A673 (cell line): Measurements from ENCODE around the gene DEXI. TPM values are rescaled to one million over a fixed set of nuclear protein-coding genes. Genes with fewer than 3 reads are reported as not detected.

Source experiments
- BruUV-seq: library from RNA; stranded (reverse); fragments of 400-500 nt; replicated peaks from 2 replicates; lab custom pipeline; 2021; lab: Mats Ljungman, UMichigan
- CTCF ChIA-PET: fragments of 300-600 bp; sonication (Branson Sonifier 250); formaldehyde crosslinking; loops from one replicate; lab custom pipeline; 2022; ENCODE audit warnings: antibody characterized with exemption; lab: Charles Lee
- POLR2A ChIA-PET: fragments of 300-600 bp; sonication (Branson Sonifier 250); formaldehyde crosslinking; loops from one replicate; lab custom pipeline; 2022; ENCODE audit warnings: antibody characterized with exemption; ENCODE audit not compliant: low non-redundant PET; lab: Charles Lee
- DNase-seq: peaks from one replicate; pipeline ENCODE4 v3.0.0-alpha.2; 2015; ENCODE audit warnings: low spot score
- H3K27ac ChIP-seq: fragments of 200-600 bp; sonication (generic); 2 replicates; pipeline ENCODE4 v1.5.1; 2016; ENCODE audit warnings: mixed run types, low read depth, mild to moderate bottlenecking, mixed read lengths, antibody characterized with exemption, low read length; ENCODE audit not compliant: poor library complexity, severe bottlenecking
- H3K27me3 ChIP-seq: fragments of 200-600 bp; sonication (generic); replicated peaks from 2 replicates; pipeline ENCODE4 v1.6.1; 2017; ENCODE audit warnings: mixed run types, low read depth, mild to moderate bottlenecking, mixed read lengths, antibody characterized with exemption, low read length; ENCODE audit not compliant: insufficient read depth, poor library complexity
- H3K36me3 ChIP-seq: fragments of 200-600 bp; sonication (generic); 2 replicates; pipeline ENCODE4 v1.6.1; 2016; ENCODE audit warnings: mixed run types, mild to moderate bottlenecking, mixed read lengths, antibody characterized with exemption, low read length; ENCODE audit not compliant: insufficient read depth, poor library complexity, severe bottlenecking
- H3K4me1 ChIP-seq: fragments of 200-600 bp; sonication (generic); 2 replicates; pipeline ENCODE4 v1.6.1; 2017; ENCODE audit warnings: mixed run types, mild to moderate bottlenecking, mixed read lengths, antibody characterized with exemption, low read length; ENCODE audit not compliant: insufficient read depth, poor library complexity, severe bottlenecking
- H3K4me3 ChIP-seq: fragments of 200-600 bp; sonication (generic); 2 replicates; pipeline ENCODE4 v1.5.1; 2016; ENCODE audit warnings: low read depth, mixed run types, mild to moderate bottlenecking, mixed read lengths, low read length; ENCODE audit not compliant: poor library complexity, severe bottlenecking
- H3K9me3 ChIP-seq: fragments of 200-600 bp; sonication (generic); 2 replicates; pipeline ENCODE4 v1.6.1; 2016; ENCODE audit warnings: mixed run types, low read depth, mild to moderate bottlenecking, mixed read lengths, antibody characterized with exemption, low read length; ENCODE audit not compliant: poor library complexity, severe bottlenecking
- EZH2 ChIP-seq: fragments of 200-600 bp; sonication (generic); IDR thresholded peaks from 2 replicates; pipeline ENCODE4 v1.6.1; 2017; ENCODE audit warnings: borderline replicate concordance, low read depth, mild to moderate bottlenecking, mixed read lengths, antibody characterized with exemption, low read length; ENCODE audit not compliant: poor library complexity, severe bottlenecking
- intact Hi-C: fragments of 100-400 bp; cut with micrococcal nuclease; formaldehyde crosslinking; loops from one replicate; pipeline ENCODE4 v1.10.0; 2022; ENCODE audit not compliant: unreplicated experiment
- total RNA-seq: library from RNA; stranded (reverse); gene quantifications from 2 replicates; pipeline ENCODE4 v1.2.3, GENCODE V29; 2021
- TF ChIP-seq, protein P1 (sequence below): fragments of 300-800, 200-600 bp; sonication (generic); conservative IDR thresholded peaks from 2 replicates; pipeline ENCODE4 v1.5.1; 2017; ENCODE audit warnings: low read depth, mild to moderate bottlenecking, antibody characterized with exemption, low read length, moderate library complexity, mixed read lengths

DEXI gene
- total RNA-seq, 1 experiment from 2014 or later: 30.7 TPM

DNA sequence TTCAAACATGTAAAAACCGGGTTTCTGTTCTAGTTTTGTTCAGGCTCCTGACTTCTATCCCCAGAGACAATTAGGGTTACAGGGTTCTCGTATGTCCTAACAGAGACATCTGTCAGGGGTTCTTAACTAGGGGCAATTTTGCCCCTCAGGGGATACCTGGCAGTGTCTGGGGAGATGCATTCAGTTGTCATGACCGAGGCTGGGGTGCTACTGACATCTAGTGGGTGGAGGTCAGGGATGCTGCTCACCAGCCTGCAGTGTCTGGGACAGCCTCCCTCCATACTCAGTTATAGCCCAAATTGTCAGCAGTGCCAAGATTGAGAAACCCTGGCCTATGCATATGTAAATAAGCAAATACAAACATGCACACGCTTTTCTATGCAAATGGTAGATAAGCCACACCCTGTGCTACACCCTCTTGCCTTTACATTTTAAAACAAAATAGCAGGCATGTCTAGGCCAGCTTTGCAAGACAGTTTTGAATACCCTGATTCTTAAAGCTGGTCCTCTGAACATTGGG lies 39.5 kb upstream of the DEXI start:
- peak; percentile 50 for DNase-seq
- no TSS peak for BruUV-seq
- Histone ChIP-seq H3K27ac (no peak overlapping the region), H3K9me3 (no peaks in the 10 kb centered on the region), H3K4me3 (no peak overlapping the region), H3K36me3 (no peaks in the 10 kb centered on the region), H3K4me1 (no peaks in the 10 kb centered on the region), H3K27me3 (no peaks in the 10 kb centered on the region)
- no peak for TF ChIP-seq EZH2
- TF ChIP-seq, protein P1, sequence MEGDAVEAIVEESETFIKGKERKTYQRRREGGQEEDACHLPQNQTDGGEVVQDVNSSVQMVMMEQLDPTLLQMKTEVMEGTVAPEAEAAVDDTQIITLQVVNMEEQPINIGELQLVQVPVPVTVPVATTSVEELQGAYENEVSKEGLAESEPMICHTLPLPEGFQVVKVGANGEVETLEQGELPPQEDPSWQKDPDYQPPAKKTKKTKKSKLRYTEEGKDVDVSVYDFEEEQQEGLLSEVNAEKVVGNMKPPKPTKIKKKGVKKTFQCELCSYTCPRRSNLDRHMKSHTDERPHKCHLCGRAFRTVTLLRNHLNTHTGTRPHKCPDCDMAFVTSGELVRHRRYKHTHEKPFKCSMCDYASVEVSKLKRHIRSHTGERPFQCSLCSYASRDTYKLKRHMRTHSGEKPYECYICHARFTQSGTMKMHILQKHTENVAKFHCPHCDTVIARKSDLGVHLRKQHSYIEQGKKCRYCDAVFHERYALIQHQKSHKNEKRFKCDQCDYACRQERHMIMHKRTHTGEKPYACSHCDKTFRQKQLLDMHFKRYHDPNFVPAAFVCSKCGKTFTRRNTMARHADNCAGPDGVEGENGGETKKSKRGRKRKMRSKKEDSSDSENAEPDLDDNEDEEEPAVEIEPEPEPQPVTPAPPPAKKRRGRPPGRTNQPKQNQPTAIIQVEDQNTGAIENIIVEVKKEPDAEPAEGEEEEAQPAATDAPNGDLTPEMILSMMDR: peak; percentile 53
- intact Hi-C loops: no loop called here
- CTCF ChIA-PET: no interaction called here
- POLR2A ChIA-PET: no interaction called here

DNA sequence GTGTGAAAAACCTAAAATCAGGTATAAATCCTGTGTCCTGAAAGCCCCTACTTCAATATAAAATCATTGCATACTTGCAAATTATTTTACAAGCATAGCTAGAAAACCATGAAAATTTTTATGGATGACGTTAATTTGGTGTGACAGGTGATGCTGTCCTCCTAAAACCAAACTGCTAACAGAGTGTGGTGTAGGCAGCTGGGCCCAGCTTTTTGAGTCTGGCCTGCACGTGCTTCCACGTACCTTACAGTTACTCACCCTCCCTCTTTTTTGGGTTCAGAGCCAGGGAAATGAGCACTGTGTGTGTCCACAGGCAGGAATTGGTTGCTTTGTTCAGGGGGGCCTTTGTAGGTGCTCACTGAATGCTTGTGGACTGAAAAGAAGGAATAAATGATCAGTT lies 38.5 kb upstream of the DEXI start:
- DNase-seq: no peak
- intact Hi-C loops: no loop called here
- no peak overlapping the region for H3K27ac ChIP-seq
- H3K4me3 ChIP-seq: no peak overlapping the region
- TF ChIP-seq EZH2: no peak
- TF ChIP-seq, protein P1: no peak
- no peaks in the 10 kb centered on the region for H3K9me3 ChIP-seq
- POLR2A ChIA-PET: no interaction called here
- no peaks in the 10 kb centered on the region for H3K27me3 ChIP-seq
- no TSS peak for BruUV-seq
- H3K36me3 ChIP-seq: no peaks in the 10 kb centered on the region
- CTCF ChIA-PET: no interaction called here
- H3K4me1 ChIP-seq: no peaks in the 10 kb centered on the region

DNA sequence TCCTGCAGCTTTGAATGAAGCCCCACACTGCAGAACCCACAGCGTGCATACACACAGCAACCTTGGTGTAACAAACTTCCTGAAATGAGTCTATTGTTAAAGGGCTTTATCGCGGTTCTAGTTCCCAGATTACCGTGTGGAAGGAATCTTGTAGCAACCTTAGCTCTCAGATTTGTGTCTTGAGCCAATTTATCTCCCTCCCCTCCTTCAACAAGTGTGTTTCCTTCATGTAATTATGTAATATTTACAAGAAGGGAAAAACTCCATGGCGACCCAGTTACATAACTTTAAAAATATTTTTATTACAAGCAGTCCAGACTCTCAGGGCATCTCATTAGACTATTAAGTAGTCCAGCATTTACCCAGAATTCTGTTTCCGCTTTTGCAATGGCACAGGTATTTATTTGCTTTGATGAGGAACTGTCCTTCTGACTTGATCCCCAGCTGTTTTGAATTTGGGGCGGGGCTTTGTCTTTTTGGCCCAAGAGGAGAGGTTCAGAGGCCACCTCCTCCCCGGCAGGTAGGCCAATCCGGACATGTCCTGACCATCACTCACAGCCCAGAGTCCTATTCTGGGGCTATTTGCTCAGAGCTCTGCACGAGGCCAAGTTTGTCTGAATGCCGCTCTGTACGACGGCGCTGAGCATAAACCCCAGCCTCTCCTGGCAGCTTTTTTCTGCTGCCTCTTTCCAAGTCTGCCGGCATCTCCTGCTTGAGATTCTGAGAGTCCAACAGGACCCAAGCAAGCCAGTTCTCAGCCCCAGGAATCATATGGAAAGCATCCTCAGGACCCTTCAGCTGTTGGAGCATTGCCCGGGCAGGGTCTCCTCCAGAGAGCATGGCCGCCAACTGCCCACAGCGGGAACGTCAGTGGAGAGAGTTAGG lies 37.7 kb upstream of the DEXI start:
- ChIA-PET CTCF (no interaction called here), POLR2A (no interaction called here)
- no peak for TF ChIP-seq EZH2
- TF ChIP-seq, protein P1: no peak
- no peaks in the 10 kb centered on the region for H3K36me3 ChIP-seq
- DNase-seq: no peak
- no peak overlapping the region for H3K27ac ChIP-seq
- no peaks in the 10 kb centered on the region for H3K27me3 ChIP-seq
- BruUV-seq: no TSS peak
- no peak overlapping the region for H3K4me3 ChIP-seq
- no peaks in the 10 kb centered on the region for H3K4me1 ChIP-seq
- H3K9me3 ChIP-seq: no peaks in the 10 kb centered on the region
- intact Hi-C loops: no loop called here
